HepG2 (cell line): Measurements from ENCODE around the gene GSTT2B. TPM values are rescaled to one million over a fixed set of nuclear protein-coding genes. Genes with fewer than 3 reads are reported as not detected.
A peak's percentile ranks its signal among the peaks of the same experiment; 100 is the strongest.

Experiments used
- ELF3 ChIP-seq: IDR thresholded peaks from 2 replicates; pipeline ENCODE4 v1.6.1; 2016; ENCODE audit warnings: missing genetic modification reagents, missing compliant biosample characterization
- GATA4 ChIP-seq: sonication (generic); IDR thresholded peaks from 2 replicates; pipeline ENCODE4 v1.6.1; 2016; ENCODE audit warnings: antibody characterized with exemption, low read depth, borderline replicate concordance
- SNRNP70 ChIP-seq: fragments of 200-400 bp; formaldehyde crosslinking; IDR thresholded peaks from 2 replicates; pipeline ENCODE4 v1.6.1; 2017; ENCODE audit warnings: mild to moderate bottlenecking, low read depth, low read length, moderate library complexity
- TGIF2 ChIP-seq: IDR thresholded peaks from 2 replicates; pipeline ENCODE4 v1.6.1; 2016; ENCODE audit warnings: control low read depth, missing compliant biosample characterization
- ZMYM4 ChIP-seq: sonication (generic); formaldehyde crosslinking; IDR thresholded peaks from 2 replicates; pipeline ENCODE4 v1.8.1; 2023; ENCODE audit warnings: mild to moderate bottlenecking, missing genetic modification reagents
- ZNF879 ChIP-seq: sonication (generic); formaldehyde crosslinking; IDR thresholded peaks from 2 replicates; pipeline ENCODE4 v1.8.1; 2023; ENCODE audit warnings: missing genetic modification reagents
- polyA plus RNA-seq, 8 experiments: library from polyadenylated mRNA; depleted of rRNA in 3 of 8; stranded (reverse) in 7 of 8; unstranded in 1 of 8; fragments of >200 nt; fragmentation: Illumina TruSeq in 4 of 8; extraction: Trizol in 4 of 8; gene quantifications; 2 replicates each; pipeline versions ENCODE4 v1.2.1 to v1.2.3, GENCODE V29; 2011 to 2016; ENCODE audit warnings: low read depth in 4 of 8, missing spikeins in 1 of 8, mixed read lengths in 1 of 8; ENCODE audit not compliant: insufficient read depth in 1 of 8
- total RNA-seq, 5 experiments: library from RNA; depleted of rRNA; stranded (reverse); fragments of >200 nt; fragmentation: Illumina TruSeq; extraction: Trizol; gene quantifications; 2 replicates each; pipeline ENCODE4 v1.2.3, GENCODE V29; 2016; ENCODE audit warnings: low read depth in 1 of 5
- TF ChIP-seq, protein P1 (sequence below): sonication (generic); formaldehyde crosslinking; IDR thresholded peaks from 2 replicates; pipeline ENCODE4 v1.9.0; 2021; ENCODE audit warnings: missing genetic modification reagents, borderline replicate concordance
- TF ChIP-seq, protein P2 (sequence below), 2 experiments: sonication (generic) in 1 of 2; formaldehyde crosslinking in 1 of 2; IDR thresholded peaks; 2 replicates each; pipeline versions ENCODE4 v1.4.0 to v1.6.1; 2018 to 2020; ENCODE audit warnings: missing genetic modification reagents in 2 of 2, borderline replicate concordance in 1 of 2, low read depth in 1 of 2, mild to moderate bottlenecking in 1 of 2, missing biosample characterization in 1 of 2
- TF ChIP-seq, protein P3 (sequence below): sonication (generic); formaldehyde crosslinking; IDR thresholded peaks from 2 replicates; pipeline ENCODE4 v1.5.0; 2020; ENCODE audit warnings: mild to moderate bottlenecking, missing genetic modification reagents
- TF ChIP-seq, protein P4 (sequence below): sonication (generic); formaldehyde crosslinking; IDR thresholded peaks from 2 replicates; pipeline ENCODE4 v1.4.0; 2020; ENCODE audit warnings: missing genetic modification reagents
- TF ChIP-seq, protein P5 (sequence below): sonication (generic); formaldehyde crosslinking; conservative IDR thresholded peaks from 2 replicates; pipeline ENCODE4 v1.4.0; 2020; ENCODE audit warnings: mild to moderate bottlenecking, missing genetic modification reagents, moderate library complexity
- TF ChIP-seq, protein P6 (sequence below): sonication (generic); formaldehyde crosslinking; IDR thresholded peaks from 2 replicates; pipeline ENCODE4 v1.5.0; 2020; ENCODE audit warnings: mild to moderate bottlenecking, missing genetic modification reagents, moderate library complexity
- TF ChIP-seq, protein P7 (sequence below): IDR thresholded peaks from 2 replicates; pipeline ENCODE4 v1.6.1; 2018; ENCODE audit warnings: missing genetic modification reagents

GSTT2B gene
- total and polyA plus RNA-seq, 2 of the 13 experiments (the other 11 are each of a cell fraction or from before 2014, with no cell fraction given) = 1.5 to 3.9 TPM

DNA sequence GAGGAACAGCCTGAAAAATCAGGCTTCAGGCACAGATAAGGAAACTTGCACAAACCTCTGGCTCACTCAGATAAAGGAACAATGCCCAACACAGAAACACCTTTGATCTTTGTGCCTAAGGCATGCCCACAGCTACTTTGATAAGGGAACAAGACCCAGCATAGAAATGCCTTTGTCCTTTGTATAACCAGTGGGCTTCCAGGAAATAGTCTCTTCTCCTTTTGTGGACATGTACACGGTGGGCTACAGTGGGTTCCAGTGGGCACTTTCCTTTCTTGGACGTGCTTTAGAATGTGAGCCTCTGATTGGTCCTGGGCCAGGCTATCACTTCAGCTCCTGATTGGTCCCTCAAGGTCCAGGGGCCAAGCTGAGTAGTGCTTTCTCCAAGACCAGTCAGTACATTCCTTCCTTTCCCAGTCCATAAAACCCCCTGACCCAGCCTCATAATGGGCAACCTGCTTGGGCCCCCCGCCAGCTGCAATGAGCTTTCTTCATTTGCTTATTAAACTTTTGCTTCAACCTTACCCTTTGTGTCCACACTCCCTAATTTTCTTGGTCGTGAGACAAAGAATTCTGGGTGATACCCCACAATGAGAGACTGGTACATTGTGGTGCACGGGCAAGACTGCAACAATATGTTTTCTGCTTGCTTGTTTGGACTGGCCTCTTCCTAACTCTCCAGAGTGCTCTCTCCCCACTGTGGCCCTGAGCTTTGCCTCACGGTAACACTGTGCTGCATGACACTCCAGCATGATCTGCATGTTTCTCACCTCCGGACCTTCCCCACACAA lies 48.4 kb upstream of the GSTT2B start (continued):
- TF ChIP-seq GATA4 (peak; percentile 89; the same call in 1 of the 2 replicates), ELF3 (CRISPR knock-in tag) (peak; percentile 81), SNRNP70 (no peak), ZMYM4 (CRISPR knock-in tag) (no peak), ZNF879 (CRISPR knock-in tag) (no peak), TGIF2 (CRISPR knock-in tag) (peak; percentile 78)
- TF ChIP-seq, protein P1, sequence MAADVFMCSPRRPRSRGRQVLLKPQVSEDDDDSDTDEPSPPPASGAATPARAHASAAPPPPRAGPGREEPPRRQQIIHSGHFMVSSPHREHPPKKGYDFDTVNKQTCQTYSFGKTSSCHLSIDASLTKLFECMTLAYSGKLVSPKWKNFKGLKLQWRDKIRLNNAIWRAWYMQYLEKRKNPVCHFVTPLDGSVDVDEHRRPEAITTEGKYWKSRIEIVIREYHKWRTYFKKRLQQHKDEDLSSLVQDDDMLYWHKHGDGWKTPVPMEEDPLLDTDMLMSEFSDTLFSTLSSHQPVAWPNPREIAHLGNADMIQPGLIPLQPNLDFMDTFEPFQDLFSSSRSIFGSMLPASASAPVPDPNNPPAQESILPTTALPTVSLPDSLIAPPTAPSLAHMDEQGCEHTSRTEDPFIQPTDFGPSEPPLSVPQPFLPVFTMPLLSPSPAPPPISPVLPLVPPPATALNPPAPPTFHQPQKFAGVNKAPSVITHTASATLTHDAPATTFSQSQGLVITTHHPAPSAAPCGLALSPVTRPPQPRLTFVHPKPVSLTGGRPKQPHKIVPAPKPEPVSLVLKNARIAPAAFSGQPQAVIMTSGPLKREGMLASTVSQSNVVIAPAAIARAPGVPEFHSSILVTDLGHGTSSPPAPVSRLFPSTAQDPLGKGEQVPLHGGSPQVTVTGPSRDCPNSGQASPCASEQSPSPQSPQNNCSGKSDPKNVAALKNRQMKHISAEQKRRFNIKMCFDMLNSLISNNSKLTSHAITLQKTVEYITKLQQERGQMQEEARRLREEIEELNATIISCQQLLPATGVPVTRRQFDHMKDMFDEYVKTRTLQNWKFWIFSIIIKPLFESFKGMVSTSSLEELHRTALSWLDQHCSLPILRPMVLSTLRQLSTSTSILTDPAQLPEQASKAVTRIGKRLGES (CRISPR knock-in tag) = no peak
- TF ChIP-seq, protein P2, sequence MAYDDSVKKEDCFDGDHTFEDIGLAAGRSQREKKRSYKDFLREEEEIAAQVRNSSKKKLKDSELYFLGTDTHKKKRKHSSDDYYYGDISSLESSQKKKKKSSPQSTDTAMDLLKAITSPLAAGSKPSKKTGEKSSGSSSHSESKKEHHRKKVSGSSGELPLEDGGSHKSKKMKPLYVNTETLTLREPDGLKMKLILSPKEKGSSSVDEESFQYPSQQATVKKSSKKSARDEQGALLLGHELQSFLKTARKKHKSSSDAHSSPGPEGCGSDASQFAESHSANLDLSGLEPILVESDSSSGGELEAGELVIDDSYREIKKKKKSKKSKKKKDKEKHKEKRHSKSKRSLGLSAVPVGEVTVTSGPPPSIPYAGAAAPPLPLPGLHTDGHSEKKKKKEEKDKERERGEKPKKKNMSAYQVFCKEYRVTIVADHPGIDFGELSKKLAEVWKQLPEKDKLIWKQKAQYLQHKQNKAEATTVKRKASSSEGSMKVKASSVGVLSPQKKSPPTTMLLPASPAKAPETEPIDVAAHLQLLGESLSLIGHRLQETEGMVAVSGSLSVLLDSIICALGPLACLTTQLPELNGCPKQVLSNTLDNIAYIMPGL (CRISPR knock-in tag; IDR thresholded peaks at IDR 0.05; ENCODE audit: borderline replicate concordance in 1 of 2, low read depth in 1 of 2) = 0 out of 4 replicates have a peak, but pooled peaks of 1 of the 2 experiments have one; percentile 19
- TF ChIP-seq, protein P3, sequence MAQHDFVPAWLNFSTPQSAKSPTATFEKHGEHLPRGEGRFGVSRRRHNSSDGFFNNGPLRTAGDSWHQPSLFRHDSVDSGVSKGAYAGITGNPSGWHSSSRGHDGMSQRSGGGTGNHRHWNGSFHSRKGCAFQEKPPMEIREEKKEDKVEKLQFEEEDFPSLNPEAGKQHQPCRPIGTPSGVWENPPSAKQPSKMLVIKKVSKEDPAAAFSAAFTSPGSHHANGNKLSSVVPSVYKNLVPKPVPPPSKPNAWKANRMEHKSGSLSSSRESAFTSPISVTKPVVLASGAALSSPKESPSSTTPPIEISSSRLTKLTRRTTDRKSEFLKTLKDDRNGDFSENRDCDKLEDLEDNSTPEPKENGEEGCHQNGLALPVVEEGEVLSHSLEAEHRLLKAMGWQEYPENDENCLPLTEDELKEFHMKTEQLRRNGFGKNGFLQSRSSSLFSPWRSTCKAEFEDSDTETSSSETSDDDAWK (CRISPR knock-in tag) = no peak
- TF ChIP-seq, protein P4, sequence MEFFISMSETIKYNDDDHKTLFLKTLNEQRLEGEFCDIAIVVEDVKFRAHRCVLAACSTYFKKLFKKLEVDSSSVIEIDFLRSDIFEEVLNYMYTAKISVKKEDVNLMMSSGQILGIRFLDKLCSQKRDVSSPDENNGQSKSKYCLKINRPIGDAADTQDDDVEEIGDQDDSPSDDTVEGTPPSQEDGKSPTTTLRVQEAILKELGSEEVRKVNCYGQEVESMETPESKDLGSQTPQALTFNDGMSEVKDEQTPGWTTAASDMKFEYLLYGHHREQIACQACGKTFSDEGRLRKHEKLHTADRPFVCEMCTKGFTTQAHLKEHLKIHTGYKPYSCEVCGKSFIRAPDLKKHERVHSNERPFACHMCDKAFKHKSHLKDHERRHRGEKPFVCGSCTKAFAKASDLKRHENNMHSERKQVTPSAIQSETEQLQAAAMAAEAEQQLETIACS (CRISPR knock-in tag) = no peak
- TF ChIP-seq, protein P5, sequence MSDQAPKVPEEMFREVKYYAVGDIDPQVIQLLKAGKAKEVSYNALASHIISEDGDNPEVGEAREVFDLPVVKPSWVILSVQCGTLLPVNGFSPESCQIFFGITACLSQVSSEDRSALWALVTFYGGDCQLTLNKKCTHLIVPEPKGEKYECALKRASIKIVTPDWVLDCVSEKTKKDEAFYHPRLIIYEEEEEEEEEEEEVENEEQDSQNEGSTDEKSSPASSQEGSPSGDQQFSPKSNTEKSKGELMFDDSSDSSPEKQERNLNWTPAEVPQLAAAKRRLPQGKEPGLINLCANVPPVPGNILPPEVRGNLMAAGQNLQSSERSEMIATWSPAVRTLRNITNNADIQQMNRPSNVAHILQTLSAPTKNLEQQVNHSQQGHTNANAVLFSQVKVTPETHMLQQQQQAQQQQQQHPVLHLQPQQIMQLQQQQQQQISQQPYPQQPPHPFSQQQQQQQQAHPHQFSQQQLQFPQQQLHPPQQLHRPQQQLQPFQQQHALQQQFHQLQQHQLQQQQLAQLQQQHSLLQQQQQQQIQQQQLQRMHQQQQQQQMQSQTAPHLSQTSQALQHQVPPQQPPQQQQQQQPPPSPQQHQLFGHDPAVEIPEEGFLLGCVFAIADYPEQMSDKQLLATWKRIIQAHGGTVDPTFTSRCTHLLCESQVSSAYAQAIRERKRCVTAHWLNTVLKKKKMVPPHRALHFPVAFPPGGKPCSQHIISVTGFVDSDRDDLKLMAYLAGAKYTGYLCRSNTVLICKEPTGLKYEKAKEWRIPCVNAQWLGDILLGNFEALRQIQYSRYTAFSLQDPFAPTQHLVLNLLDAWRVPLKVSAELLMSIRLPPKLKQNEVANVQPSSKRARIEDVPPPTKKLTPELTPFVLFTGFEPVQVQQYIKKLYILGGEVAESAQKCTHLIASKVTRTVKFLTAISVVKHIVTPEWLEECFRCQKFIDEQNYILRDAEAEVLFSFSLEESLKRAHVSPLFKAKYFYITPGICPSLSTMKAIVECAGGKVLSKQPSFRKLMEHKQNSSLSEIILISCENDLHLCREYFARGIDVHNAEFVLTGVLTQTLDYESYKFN (CRISPR knock-in tag) = no peak; the same call in none of the 2 replicates
- TF ChIP-seq, protein P6, sequence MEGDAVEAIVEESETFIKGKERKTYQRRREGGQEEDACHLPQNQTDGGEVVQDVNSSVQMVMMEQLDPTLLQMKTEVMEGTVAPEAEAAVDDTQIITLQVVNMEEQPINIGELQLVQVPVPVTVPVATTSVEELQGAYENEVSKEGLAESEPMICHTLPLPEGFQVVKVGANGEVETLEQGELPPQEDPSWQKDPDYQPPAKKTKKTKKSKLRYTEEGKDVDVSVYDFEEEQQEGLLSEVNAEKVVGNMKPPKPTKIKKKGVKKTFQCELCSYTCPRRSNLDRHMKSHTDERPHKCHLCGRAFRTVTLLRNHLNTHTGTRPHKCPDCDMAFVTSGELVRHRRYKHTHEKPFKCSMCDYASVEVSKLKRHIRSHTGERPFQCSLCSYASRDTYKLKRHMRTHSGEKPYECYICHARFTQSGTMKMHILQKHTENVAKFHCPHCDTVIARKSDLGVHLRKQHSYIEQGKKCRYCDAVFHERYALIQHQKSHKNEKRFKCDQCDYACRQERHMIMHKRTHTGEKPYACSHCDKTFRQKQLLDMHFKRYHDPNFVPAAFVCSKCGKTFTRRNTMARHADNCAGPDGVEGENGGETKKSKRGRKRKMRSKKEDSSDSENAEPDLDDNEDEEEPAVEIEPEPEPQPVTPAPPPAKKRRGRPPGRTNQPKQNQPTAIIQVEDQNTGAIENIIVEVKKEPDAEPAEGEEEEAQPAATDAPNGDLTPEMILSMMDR (CRISPR knock-in tag) = no peak
- TF ChIP-seq, protein P7, sequence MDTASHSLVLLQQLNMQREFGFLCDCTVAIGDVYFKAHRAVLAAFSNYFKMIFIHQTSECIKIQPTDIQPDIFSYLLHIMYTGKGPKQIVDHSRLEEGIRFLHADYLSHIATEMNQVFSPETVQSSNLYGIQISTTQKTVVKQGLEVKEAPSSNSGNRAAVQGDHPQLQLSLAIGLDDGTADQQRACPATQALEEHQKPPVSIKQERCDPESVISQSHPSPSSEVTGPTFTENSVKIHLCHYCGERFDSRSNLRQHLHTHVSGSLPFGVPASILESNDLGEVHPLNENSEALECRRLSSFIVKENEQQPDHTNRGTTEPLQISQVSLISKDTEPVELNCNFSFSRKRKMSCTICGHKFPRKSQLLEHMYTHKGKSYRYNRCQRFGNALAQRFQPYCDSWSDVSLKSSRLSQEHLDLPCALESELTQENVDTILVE (CRISPR knock-in tag) = 0 out of 2 replicates have a peak, but pooled peaks have one; percentile 28
